Nucleus accumbens (tissue), 56 donors: ENCODE results near the gene BICD2.

Source experiments
- DNase-seq, 56 donors: peaks; one replicate each; lab custom pipeline; 2025; lab: John Stamatoyannopoulos, UW

The BICD2 gene

DNA sequence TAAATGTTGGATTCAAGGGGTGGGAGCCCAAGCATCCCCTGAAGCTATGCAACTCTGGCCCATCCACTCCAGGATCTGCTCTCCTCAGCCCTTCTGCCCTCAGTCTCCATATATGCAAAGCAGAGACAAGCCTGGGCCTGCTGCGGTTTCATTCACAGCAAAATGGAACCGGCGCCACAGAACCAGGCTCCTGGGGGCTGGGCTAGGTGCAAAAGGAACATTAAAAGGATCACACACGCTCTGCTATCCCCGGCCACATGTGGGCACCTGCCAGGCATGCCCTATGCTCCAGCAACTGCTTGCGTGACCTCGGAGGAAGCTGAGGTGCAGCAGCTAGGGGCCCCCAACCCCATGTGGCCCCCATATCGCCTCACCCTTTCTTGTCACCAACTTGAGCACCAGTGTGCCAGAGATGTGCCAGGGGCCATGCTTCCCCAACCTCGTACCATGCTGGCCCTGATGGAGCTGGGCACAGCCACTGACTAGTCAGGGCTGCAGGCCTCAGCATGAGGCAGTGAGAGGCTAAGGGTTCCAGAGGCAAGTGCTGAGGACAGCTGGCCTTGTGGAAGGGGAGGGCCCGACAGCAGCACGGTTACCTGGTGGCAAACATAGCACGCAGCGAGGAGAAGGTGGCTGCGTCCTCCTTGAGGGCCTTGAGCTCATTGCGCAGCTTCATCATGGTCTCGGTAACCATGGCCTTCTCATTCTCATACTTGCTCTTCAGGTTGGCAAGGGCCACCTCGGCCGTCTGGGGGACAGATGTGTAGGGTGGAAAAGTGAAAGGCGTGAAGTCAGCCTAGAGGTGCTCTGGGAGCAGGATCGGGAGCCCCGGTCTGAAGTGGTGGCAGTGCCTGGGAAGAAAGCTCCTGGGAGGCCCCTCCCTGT is 47.2 kb downstream of the BICD2 start:
- DNase-seq, result no peak

GRCh38 chr9:92716557-92716956 is 48.1 kb downstream of the BICD2 start:
- DNase-seq, result peak in 30 of 56 donors; percentile 13 to 75 (median 31)

GRCh38 chr9:92715488-92716231 is 49.0 kb downstream of the BICD2 start:
- no peak for DNase-seq

DNA sequence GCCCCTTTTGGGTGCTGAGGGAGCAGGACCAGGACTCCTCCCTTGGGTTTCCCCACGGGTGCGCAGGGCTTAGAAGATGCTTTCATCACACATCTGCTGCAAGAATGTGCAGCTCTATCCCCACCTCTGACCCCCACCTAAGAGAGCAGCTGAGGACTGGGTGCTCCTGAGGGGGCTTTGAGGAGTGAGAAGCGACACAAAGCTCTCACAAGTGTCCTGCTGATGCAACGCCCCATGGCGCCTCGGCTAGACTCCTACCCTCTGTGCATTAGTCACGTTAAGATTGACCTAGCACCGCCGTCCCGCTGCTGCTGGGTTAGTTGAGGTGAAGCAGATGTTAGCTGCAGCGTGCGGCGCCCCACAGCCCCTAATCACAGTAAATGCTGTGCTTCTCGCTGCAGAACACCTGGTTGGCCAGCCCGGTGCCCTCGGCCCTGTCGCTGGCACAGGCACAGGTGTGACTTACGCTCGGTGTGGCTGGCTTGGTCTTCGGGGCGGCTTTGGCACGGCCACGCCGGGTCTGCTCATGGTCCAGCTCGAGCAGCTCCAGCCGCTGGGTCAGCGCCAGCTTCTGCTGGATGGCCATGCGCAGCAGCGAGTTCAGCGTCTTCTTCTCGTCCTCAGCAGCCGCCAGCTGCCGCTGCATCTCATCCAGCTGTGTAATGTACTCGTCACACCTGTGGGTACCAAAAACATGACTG is 49.7 kb downstream of the BICD2 start:
- no peak for DNase-seq

DNA sequence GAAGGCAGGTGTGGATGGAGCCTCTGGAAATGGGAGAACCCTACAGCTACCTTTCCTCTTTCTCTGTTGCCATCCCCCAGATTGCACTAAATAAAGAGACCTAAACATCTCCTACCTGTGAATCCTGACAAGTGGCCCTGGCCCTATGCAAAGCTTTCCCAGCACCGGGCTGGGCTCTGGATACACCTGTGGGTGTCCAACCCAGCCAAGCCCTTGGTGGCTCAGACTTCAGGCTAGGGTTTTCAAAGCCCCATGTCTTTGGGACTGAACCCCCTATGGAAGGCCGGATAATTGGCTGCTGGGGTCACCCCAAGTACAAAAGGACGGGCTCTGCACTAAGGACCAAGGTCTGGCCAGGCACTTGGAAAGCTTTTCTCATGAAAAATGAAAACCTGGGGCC is 50.6 kb downstream of the BICD2 start:
- no peak for DNase-seq

GRCh38 chr9:92713528-92713927 is 51.1 kb downstream of the BICD2 start:
- no peak for DNase-seq

DNA sequence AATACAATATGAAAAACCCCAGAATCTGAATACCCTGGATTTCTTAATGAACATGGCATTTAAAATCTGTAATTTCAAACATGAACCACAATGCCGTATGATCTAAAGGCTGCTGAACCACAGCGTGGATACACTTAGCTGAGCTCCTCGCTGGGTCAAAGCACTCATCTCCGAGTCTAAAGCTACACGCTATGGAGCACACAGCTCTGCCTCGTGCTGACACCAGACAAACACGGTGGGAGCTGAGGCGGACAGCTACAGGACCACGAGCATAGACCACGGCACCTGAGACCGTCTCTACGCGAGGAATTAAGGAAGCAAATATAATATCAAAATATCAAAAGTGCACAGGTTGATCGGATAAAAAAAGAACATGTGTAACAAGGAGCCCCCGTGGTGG is 51.9 kb downstream of the BICD2 start:
- no peak for DNase-seq

GRCh38 chr9:92711844-92712243 is 52.8 kb downstream of the BICD2 start:
- DNase-seq, result no peak

DNA sequence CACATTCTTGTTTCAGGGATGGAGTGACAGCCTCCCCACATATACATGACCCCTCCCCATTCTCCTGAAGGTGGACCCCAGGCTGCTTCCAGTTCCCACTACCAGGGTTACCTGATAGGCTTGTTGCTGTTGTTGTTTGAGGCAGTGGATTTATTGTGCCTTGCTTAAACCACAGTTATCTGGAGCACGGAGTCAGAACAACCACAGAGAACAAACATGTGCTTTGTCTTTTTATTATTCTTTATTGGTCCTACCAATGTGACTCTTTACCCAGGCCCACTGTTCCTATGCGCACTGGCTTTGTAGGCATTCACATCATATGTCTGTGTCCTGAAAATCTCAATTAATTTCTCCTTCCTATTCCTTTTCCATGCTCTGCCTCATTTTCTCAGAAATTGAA is 53.5 kb downstream of the BICD2 start:
- no peak for DNase-seq

DNA sequence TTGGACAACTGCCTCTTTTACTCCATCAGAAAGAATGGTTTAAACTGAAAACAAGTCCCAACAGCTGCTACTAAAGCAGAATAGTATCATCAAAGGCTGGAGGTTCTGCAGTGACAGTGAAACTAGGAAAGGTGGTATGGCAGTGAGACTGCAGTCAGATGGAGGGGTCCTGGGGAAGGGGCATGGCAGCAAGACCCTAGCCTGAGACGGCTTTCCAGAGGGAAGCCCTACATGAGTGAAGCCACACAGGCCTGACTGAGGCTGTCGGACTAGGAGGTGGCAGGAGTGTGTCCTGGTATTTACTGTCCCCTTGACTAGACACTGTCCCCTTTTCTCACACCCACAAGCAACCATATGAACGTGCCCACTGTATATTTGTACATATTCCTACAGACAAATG is 54.3 kb downstream of the BICD2 start:
- DNase-seq, result no peak

DNA sequence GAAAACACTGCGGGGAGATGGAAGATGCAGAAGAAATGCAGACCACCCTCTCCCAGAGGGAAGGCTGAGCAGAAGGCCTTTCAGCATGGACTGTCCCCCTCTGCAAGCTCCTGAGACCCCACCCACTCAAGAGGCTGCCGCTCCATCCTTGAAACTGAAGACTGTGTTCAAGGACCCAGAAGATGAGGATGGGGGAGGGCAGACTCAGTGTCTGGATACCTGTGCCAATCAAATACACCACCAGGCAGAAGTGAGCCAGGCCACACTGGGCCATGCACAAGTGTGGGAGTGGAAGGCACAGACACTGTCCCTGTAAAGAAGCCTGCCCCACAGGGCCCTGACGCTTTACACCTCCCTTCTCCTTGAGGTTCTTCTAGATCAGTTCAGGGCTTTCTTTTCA is 54.7 kb downstream of the BICD2 start:
- no peak for DNase-seq

DNA sequence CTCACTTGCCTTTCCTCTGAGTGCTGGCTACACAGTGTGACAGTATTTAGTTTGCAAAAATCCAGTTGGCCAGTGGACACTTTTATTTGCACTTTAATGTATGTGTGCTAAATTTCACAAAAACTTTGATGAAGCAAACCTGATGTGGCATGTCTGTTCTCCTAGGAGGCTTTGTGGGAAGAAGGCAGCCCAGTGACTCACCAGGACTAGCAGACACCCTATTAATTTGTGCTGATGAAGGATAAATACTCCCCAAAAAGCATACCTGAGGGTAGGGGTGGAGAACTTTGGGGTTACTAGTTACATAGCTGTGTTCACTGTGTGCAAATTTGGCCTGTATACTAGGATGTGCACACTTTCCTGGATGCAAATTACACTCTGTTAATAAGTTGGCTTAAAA is 55.4 kb downstream of the BICD2 start:
- no peak for DNase-seq

GRCh38 chr9:92707530-92707929 is 57.1 kb downstream of the BICD2 start:
- no peak for DNase-seq

DNA sequence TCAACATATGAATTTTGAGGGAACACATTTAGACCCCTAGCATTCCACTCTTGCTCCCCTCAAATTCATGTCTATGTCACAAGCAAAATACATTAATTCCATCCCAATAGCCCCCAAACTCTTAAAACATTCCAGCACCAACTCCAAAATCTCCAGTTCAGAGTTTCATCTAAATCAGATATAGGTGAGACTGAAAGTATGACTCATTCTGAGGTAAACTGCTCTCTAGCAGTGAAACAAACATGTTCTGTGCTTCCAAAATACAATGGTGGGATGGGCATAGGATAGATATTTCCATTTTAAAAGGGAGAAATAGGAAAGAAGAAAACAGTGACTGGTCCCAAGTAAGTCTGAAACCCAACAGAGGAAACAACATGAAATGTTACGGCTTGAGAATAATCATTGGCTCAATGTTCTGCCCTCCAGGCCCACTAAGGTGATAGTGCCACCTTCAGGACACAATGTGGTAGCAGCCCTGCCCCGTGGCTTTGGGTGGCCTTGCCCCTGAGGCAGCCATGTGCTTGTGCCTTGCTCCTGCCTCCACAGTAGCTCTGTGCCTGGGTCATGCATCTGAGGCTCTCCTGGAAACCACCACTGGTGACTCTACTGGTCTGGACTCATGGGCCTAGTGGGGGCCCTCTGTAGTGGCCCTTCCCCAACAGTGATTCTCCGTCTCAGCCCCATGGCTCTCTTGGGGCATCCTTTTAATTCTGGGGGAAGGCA is 58.3 kb downstream of the BICD2 start:
- no peak for DNase-seq

GRCh38 chr9:92704528-92704927 is 60.1 kb downstream of the BICD2 start:
- DNase-seq, result no peak

GRCh38 chr9:92696619-92697018 is 68.0 kb downstream of the BICD2 start:
- DNase-seq, result no peak

DNA sequence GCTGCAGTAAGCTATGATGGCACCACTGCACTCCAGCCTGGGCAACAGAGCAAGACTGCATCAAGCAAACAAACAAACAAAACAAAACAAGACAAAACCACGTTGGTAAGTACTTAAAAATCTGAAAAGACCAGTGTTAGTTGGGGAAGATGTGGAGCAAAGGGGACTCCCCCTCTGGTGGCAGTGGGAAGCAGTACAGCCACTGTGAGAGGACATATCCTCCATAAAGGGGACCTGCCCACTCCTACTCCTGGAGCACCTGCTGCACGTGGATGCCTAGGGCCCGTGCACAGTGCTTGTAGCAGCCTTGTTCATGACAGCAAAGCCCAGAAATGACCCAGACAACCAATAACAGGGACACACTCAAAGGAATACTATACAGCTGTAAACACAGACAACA is 77.7 kb downstream of the BICD2 start:
- no peak for DNase-seq

DNA sequence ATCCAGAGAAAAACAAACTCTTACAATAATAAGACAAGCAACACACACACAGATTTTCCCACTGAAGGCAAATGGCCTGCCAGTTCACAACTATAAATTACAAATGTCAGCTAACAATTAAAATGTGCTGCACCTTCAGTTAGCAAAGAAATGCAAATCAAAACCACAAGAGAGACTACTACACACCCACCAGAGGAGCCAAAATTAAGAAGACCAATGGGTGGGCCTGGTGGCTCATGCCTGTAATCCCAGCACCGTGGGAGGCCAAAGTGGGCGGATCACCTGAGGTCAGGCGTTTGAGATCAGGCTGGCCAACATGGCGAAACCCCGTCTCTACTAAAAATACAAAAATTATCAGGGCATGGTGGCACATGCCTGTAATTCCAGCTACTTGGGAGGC is 79.6 kb downstream of the BICD2 start:
- no peak for DNase-seq

DNA sequence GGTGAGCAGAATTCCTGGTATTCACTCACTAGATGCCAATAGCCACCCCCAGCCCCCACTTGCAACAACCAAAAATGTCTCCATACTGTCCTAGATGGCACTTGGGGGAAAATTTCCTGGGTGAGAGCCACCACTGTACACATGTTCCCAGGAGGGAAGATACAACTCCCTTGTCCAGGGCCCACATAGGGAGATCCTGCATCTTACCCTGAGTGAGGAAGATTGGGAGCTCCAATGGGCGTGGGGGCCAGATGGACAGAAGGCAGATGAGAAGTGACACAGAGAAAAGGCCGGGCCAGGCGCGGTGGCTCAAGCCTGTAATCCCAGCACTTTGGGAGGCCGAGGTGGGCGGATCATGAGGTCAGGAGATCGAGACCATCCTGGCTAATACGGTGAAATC is 82.4 kb downstream of the BICD2 start:
- no peak for DNase-seq
